Type B pancreatic cell (in vitro differentiated cells): ENCODE data around the gene LTB4R. TPM values are rescaled to one million over a fixed set of nuclear protein-coding genes. Genes with fewer than 3 reads are reported as not detected.

Source experiments
- DNase-seq: peaks from one replicate; pipeline ENCODE4 v3.0.0; 2021; ENCODE audit warnings: mixed read lengths; ENCODE audit not compliant: unreplicated experiment; ENCODE audit errors: extremely low spot score
- H3K27ac Mint-ChIP-seq: 2 replicates; pipeline ENCODE4 v1.8.0; 2021; ENCODE audit warnings: mild to moderate bottlenecking, mixed read lengths
- H3K27me3 Mint-ChIP-seq: 2 replicates; pipeline ENCODE4 v1.8.0; 2021; ENCODE audit warnings: mixed read lengths
- H3K36me3 Mint-ChIP-seq: 2 replicates; pipeline ENCODE4 v1.8.0; 2021; ENCODE audit warnings: mixed read lengths
- H3K4me1 Mint-ChIP-seq: one replicate; pipeline ENCODE4 v1.8.0; 2021; ENCODE audit warnings: mixed read lengths; ENCODE audit not compliant: unreplicated experiment
- H3K4me3 Mint-ChIP-seq: 2 replicates; pipeline ENCODE4 v1.8.0; 2021; ENCODE audit warnings: mild to moderate bottlenecking, mixed read lengths
- H3K9me3 Mint-ChIP-seq: 2 replicates; pipeline ENCODE4 v1.8.0; 2021; ENCODE audit warnings: mixed read lengths
- total RNA-seq: library from RNA; stranded (reverse); gene quantifications from 2 replicates; pipeline ENCODE4 v1.2.1, GENCODE V29; 2021; ENCODE audit warnings: low replicate concordance
- TF ChIP-seq, protein P1 (sequence below): fragments of 200-600 bp; sonication (generic); conservative IDR thresholded peaks from 2 replicates; pipeline ENCODE4 v1.5.0; 2021; ENCODE audit warnings: antibody characterized with exemption, mild to moderate bottlenecking

Gene LTB4R
- total RNA-seq, 1 donor from 2014 or later = 8.8 TPM

DNA sequence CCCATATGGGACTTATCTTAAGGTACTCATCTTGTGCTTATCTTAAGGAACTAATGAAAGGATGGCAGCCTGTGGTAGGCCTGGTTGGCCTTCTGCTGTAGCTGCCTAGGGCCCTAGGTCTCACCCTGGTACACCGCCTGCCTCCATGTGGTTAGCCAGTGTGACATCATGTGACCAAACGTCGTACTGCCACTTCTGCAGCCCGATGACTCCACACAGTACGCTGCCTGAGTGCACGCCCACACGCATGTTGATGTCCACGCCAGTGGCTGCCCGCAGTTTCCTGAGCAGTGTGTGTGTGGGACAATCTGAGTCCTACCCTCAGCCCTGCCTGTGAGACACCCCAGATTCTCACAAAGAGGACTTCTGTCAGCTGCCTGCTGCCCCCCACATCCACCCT, 18.4 kb downstream of the LTB4R start:
- peaks cover 13% of the 10 kb centered on the region for H3K4me1 Mint-ChIP-seq
- H3K27me3 Mint-ChIP-seq = peaks cover 46% of the 10 kb centered on the region
- no peak overlapping the region for H3K27ac Mint-ChIP-seq
- H3K9me3 Mint-ChIP-seq = no peaks in the 10 kb centered on the region
- H3K36me3 Mint-ChIP-seq = no peaks in the 10 kb centered on the region
- no peak overlapping the region for H3K4me3 Mint-ChIP-seq
- DNase-seq = no peak
- TF ChIP-seq, protein P1, sequence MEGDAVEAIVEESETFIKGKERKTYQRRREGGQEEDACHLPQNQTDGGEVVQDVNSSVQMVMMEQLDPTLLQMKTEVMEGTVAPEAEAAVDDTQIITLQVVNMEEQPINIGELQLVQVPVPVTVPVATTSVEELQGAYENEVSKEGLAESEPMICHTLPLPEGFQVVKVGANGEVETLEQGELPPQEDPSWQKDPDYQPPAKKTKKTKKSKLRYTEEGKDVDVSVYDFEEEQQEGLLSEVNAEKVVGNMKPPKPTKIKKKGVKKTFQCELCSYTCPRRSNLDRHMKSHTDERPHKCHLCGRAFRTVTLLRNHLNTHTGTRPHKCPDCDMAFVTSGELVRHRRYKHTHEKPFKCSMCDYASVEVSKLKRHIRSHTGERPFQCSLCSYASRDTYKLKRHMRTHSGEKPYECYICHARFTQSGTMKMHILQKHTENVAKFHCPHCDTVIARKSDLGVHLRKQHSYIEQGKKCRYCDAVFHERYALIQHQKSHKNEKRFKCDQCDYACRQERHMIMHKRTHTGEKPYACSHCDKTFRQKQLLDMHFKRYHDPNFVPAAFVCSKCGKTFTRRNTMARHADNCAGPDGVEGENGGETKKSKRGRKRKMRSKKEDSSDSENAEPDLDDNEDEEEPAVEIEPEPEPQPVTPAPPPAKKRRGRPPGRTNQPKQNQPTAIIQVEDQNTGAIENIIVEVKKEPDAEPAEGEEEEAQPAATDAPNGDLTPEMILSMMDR = no peak

DNA sequence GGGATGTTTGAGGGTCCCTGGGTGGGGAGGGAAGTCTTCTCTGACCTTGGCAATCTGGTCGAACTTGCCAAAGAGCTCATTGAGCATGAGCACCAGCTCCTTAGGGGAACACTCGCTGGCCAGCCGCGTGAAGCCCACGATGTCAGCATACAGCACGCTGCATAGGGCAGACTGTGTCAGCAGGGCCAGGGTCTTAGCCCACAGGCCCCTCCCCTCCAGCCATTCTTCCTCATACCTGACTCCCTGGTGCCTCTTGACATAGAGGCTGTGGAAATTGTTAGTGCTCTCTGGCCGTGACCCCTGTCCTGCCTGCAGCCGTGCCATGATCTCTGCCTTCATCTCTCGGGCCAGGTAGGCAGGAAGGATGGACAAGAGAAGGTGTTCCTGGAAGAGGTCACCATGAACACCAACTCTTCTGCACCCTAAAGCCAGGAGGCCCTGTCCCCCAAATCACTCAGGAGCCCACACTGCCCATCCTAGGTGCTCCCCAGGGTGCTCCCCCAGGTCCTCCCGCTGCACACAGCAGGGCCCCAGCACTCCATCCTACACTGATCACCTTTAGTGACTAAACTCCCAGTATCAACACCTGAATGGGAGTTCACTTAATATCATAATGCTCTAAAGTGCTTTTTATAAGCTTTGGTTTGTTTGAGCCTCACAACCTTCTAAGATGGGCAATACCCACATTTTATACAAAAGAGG, 19.8 kb downstream of the LTB4R start:
- DNase-seq = no peak
- TF ChIP-seq, protein P1 = no peak
- no peaks in the 10 kb centered on the region for H3K36me3 Mint-ChIP-seq
- no peak overlapping the region for H3K27ac Mint-ChIP-seq
- H3K4me1 Mint-ChIP-seq = peaks cover 20% of the 10 kb centered on the region
- H3K27me3 Mint-ChIP-seq = peaks cover 56% of the 10 kb centered on the region
- no peak overlapping the region for H3K4me3 Mint-ChIP-seq
- no peaks in the 10 kb centered on the region for H3K9me3 Mint-ChIP-seq

DNA sequence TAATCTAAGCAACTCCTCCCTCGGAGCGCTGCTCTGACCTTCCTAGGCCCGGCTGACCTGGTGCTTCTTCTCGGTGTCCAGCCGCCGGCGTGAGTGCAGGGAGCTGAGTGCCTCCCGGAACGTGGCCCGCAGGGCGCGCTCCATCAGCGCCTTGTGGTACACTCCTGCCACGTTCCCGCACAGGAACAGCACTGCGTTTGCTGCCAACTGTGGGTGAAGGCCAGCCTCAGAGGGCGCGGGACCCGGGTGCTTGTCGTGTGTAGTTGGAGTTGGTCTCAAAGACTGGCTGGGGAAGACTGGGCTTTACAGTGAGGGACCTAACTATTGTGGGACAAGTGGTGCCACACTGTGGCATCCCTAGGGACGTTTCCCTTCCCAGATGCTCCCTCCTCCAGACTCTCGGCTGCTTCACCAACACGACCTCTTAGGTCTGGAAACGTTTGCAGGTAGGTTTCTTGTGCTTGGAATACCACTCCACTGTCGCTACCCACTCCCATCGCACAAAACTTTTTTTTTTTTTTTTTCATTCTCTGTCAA, 20.5 kb downstream of the LTB4R start:
- H3K27ac Mint-ChIP-seq = peak overlapping the region; percentile 44
- H3K27me3 Mint-ChIP-seq = peaks cover 63% of the 10 kb centered on the region
- H3K4me1 Mint-ChIP-seq = peaks cover 20% of the 10 kb centered on the region
- TF ChIP-seq, protein P1 = no peak
- H3K4me3 Mint-ChIP-seq = peak overlapping the region; percentile 89
- no peaks in the 10 kb centered on the region for H3K9me3 Mint-ChIP-seq
- no peaks in the 10 kb centered on the region for H3K36me3 Mint-ChIP-seq
- DNase-seq = no peak

DNA sequence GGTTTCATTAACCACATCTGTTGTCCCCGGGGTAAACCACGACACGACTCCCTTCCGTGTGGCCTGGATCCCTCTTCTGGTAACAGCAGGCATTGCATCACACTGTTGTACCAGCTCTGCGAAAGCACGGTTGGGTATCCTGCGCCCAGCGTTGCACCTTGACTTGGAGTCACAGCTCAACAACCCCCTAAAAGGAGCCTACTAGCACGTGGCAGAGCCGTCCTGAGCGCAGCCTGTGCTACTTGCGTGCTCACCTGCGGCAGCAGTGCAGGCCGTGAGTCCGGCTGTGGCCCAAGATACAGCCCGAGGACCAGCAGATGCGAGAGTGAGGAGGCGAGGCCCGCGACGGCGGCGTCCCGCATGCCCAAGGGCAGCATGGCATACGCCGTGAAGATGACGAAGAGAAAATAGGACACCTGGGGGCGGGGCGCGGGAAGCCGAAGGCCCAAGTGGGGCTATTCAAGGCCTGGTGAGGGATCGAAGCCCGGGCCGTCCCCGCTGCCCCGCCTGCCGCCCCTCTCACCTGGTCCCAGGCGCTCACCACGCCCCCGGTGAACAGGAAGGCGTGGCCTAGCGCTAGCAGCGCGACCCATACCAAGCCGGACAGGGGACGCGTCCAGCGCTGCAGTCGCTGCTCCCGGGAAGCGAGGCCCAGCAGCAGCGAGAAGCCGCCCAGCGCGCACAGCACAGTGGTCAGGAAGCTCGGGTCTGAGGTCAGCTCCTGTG, 21.1 kb downstream of the LTB4R start:
- peak overlapping the region; percentile 89 for H3K4me3 Mint-ChIP-seq
- TF ChIP-seq, protein P1 = peak; percentile 81
- peaks cover 69% of the 10 kb centered on the region for H3K27me3 Mint-ChIP-seq
- no peaks in the 10 kb centered on the region for H3K36me3 Mint-ChIP-seq
- H3K9me3 Mint-ChIP-seq = no peaks in the 10 kb centered on the region
- H3K27ac Mint-ChIP-seq = peak overlapping the region; percentile 44
- H3K4me1 Mint-ChIP-seq = peaks cover 18% of the 10 kb centered on the region
- DNase-seq = no peak

DNA sequence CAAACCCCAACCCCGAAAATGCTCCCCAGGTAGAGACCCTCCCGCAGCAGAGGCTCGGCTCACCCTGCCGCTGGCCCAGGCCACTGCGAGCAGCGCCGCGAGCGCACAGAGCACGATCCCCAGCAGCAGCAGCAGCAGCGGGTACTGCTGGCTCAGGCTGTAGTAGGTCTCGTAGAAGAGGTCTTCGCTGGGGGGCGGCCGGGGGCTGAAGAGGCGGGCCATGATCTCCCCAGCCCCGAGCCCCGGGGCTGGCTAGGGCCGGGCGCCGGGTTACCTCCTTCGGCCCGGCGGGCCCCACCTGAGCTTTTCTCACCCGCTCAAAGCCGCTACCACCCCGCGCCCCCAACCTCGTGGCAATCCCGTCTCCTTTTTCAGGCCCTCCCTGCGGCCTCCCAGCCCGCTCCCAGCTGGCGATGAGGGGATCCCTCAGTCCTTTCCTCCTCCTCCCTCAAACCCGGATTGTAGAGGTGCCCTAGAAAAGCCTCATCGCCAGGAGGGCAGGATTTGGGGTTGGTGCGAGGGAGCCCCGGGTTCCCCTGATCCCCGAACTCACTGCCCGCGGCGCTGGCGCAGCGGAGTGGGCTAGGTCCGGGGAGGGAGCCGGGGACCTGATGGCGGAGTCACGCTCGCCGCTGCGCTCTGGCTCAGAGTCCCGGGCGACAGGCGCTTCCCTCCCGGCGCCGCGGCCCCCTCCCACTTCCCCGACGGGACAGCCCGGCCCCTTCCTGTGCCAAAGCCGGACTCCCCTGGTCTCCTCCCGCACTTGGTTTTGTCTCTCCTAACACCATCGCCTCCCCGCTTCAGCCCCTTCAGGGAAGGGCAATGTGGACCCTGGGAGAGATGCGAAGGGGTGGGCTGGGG, 23.4 kb downstream of the LTB4R start, which contains the start of gene ADCY4:
ADCY4 (minus strand) TSS at position 641 of the 861 bp plus-strand sequence; CDS start at position 222, 419 bp downstream.
- Mint-ChIP-seq H3K36me3 (no peaks in the 10 kb centered on the region), H3K27me3 (peaks cover 88% of the 10 kb centered on the region), H3K4me3 (peak within 1 kb of the TSS; percentile 83), H3K27ac (no peak within 1 kb of the TSS), H3K9me3 (no peaks in the 10 kb centered on the region), H3K4me1 (peaks cover 16% of the 10 kb centered on the region)
- TF ChIP-seq, protein P1 = no peak
- no peak for DNase-seq
